Endothelial cell of umbilical vein (primary cell): Measurements from ENCODE around the gene TOE1. TPM values are rescaled to one million over a fixed set of nuclear protein-coding genes. Genes with fewer than 3 reads are reported as not detected.

ENCODE experiments used
- BruUV-seq: library from RNA; stranded (reverse); fragments of 400-500 nt; replicated peaks from 2 replicates; lab custom pipeline; 2021; lab: Mats Ljungman, UMichigan
- CTCF ChIA-PET: fragments of 300-600, 350-600 bp; sonication (Branson Sonifier 250); formaldehyde crosslinking; loops from one replicate; lab custom pipeline; 2021; ENCODE audit warnings: antibody characterized with exemption, inconsistent platforms; lab: Charles Lee
- POLR2A ChIA-PET: fragments of 300-600, 350-600 bp; sonication (Branson Sonifier 250); formaldehyde crosslinking; loops from one replicate; lab custom pipeline; 2021; ENCODE audit warnings: antibody characterized with exemption, inconsistent platforms; lab: Charles Lee
- DNase-seq: peaks from one replicate; pipeline ENCODE4 v3.0.0-alpha.2; 2011; ENCODE audit warnings: low read depth, low spot score
- FAIRE-seq: peaks from 2 replicates; lab custom pipeline; 2011; peaks lifted over from hg19 to GRCh38; lab: Jason Lieb, UNC
- H2AFZ ChIP-seq: 2 replicates; pipeline ENCODE4 v1.6.0; 2012; ENCODE audit warnings: low read depth, low read length, control low read depth, inconsistent platforms
- H3K27ac ChIP-seq: 2 replicates; pipeline ENCODE4 v1.5.1; 2011; ENCODE audit warnings: low read depth, mild to moderate bottlenecking, control low read depth, low read length, moderate library complexity; ENCODE audit not compliant: insufficient read depth
- H3K27me3 ChIP-seq, 2 experiments: 2 replicates each; pipeline versions ENCODE4 v1.6.0 to v1.6.1; 2011; ENCODE audit warnings: low read length in 2 of 2, mixed read lengths in 1 of 2; ENCODE audit not compliant: control insufficient read depth in 2 of 2, insufficient read depth in 2 of 2
- H3K36me3 ChIP-seq, 2 experiments: 2 replicates in 1 of 2; 3 replicates in 1 of 2; pipeline ENCODE4 v1.5.1; 2011; ENCODE audit warnings: low read length in 2 of 2, mild to moderate bottlenecking in 1 of 2, moderate library complexity in 1 of 2; ENCODE audit not compliant: control insufficient read depth in 2 of 2, insufficient read depth in 2 of 2; ENCODE audit errors: extremely low read depth in 1 of 2
- H3K4me1 ChIP-seq: 3 replicates; pipeline ENCODE4 v1.5.1; 2011; ENCODE audit warnings: mild to moderate bottlenecking, low read length; ENCODE audit not compliant: control insufficient read depth, insufficient read depth; ENCODE audit errors: extremely low read depth
- H3K4me2 ChIP-seq: 2 replicates; pipeline ENCODE4 v1.6.1; 2011; ENCODE audit warnings: low read length, control low read depth, mixed read lengths; ENCODE audit not compliant: insufficient read depth
- H3K4me3 ChIP-seq, 3 experiments: fragments of 200-600 bp in 1 of 3; sonication (generic), shearing (Covaris generic) in 1 of 3; replicated peaks in 1 of 3; 2 replicates each; pipeline ENCODE4 v1.5.1; 2011 to 2016; ENCODE audit warnings: control low read depth in 3 of 3, low read length in 3 of 3, mild to moderate bottlenecking in 2 of 3, inconsistent platforms in 1 of 3, low read depth in 1 of 3, moderate library complexity in 1 of 3; ENCODE audit not compliant: insufficient read depth in 1 of 3
- H3K79me2 ChIP-seq: 2 replicates; pipeline ENCODE4 v1.6.0; 2012; ENCODE audit warnings: low read length, inconsistent platforms; ENCODE audit not compliant: control insufficient read depth, insufficient read depth
- H3K9ac ChIP-seq: replicated peaks from 2 replicates; pipeline ENCODE3; 2011; ENCODE audit warnings: low read length, control low read depth; ENCODE audit not compliant: insufficient read depth; ENCODE audit errors: extremely low read depth
- H3K9me1 ChIP-seq: replicated peaks from 3 replicates; pipeline ENCODE4 v1.6.0; 2011; ENCODE audit warnings: mild to moderate bottlenecking, low read length; ENCODE audit not compliant: control insufficient read depth, insufficient read depth; ENCODE audit errors: extremely low read depth
- H3K9me3 ChIP-seq: replicated peaks from 2 replicates; pipeline ENCODE4 v1.5.1; 2012; ENCODE audit warnings: low read length, inconsistent platforms; ENCODE audit not compliant: control insufficient read depth, insufficient read depth
- H4K20me1 ChIP-seq: replicated peaks from 2 replicates; pipeline ENCODE3; 2011; ENCODE audit warnings: mild to moderate bottlenecking, low read length; ENCODE audit not compliant: control insufficient read depth, insufficient read depth; ENCODE audit errors: extremely low read depth
- EZH2 ChIP-seq: IDR thresholded peaks from 2 replicates; pipeline ENCODE4 v1.6.1; 2012; ENCODE audit warnings: borderline replicate concordance, low read depth, mild to moderate bottlenecking, moderate library complexity, low read length, inconsistent platforms; ENCODE audit not compliant: severe bottlenecking
- FOS ChIP-seq: IDR thresholded peaks from 2 replicates; pipeline ENCODE4 v1.6.1; 2011; ENCODE audit warnings: mild to moderate bottlenecking, low read length, moderate library complexity, borderline replicate concordance; ENCODE audit not compliant: insufficient read depth
- GATA2 ChIP-seq: IDR thresholded peaks from 2 replicates; pipeline ENCODE4 v1.7.0; 2011; ENCODE audit warnings: low read depth, mild to moderate bottlenecking, moderate library complexity, mixed read lengths, low read length; ENCODE audit not compliant: insufficient read length, insufficient read depth
- JUN ChIP-seq: IDR thresholded peaks from 2 replicates; pipeline ENCODE4 v1.6.1; 2011; ENCODE audit warnings: borderline replicate concordance, low read depth; ENCODE audit not compliant: insufficient read length, insufficient read depth
- MAX ChIP-seq: IDR thresholded peaks from 2 replicates; pipeline ENCODE4 v1.6.1; 2011; ENCODE audit not compliant: insufficient read depth, insufficient read length
- MYC ChIP-seq: IDR thresholded peaks from one replicate; pipeline ENCODE4 v1.6.1; 2011; ENCODE audit warnings: mild to moderate bottlenecking, low read depth, low read length
- POLR2A ChIP-seq: IDR thresholded peaks from 2 replicates; pipeline ENCODE4 v1.6.1; 2012; ENCODE audit warnings: low read depth, mild to moderate bottlenecking, control low read depth, low read length
- POLR2AphosphoS5 ChIP-seq: IDR thresholded peaks from 2 replicates; pipeline ENCODE4 v1.6.1; 2012; ENCODE audit warnings: low read depth, mild to moderate bottlenecking, control low read depth, low read length, moderate library complexity; ENCODE audit not compliant: insufficient read depth
- dilution Hi-C: fragments of 300-500 bp; cut with MboI; formaldehyde crosslinking; loops from one replicate; pipeline ENCODE4 v1.15.0; 2019; ENCODE audit warnings: low sequenced_read_pairs; ENCODE audit not compliant: extremely low pct_ligation_motif_present
- intact Hi-C: fragments of 100-400 bp; cut with micrococcal nuclease; formaldehyde crosslinking; loops from one replicate; pipeline ENCODE4 v1.10.0; 2022
- polyA plus RNA-seq, 4 experiments: library from polyadenylated mRNA; depleted of rRNA in 3 of 4; stranded (reverse) in 3 of 4; unstranded in 1 of 4; fragments of >200 nt; gene quantifications; 2 replicates each; pipeline versions ENCODE4 v1.2.1 to v1.2.3, GENCODE V29; 2011 to 2012; ENCODE audit warnings: missing spikeins in 1 of 4
- total RNA-seq: library from RNA; stranded (reverse); gene quantifications from 2 replicates; pipeline ENCODE4 v1.2.3, GENCODE V29; 2021
- TF ChIP-seq, protein P1 (sequence below), 2 donors: IDR thresholded peaks; 1 replicate in 1 of 2; 2 replicates in 1 of 2; pipeline ENCODE4 v1.5.1; 2011; ENCODE audit warnings: low read length in 2 of 2, mild to moderate bottlenecking in 2 of 2, moderate library complexity in 2 of 2, control low read depth in 1 of 2, inconsistent platforms in 1 of 2, low read depth in 1 of 2; ENCODE audit not compliant: insufficient read depth in 1 of 2; ENCODE audit errors: extremely low read depth in 1 of 2

The TOE1 gene
- total and polyA plus RNA-seq, 2 donors (not counting 3 experiments of a cell fraction or from before 2014, with no cell fraction given), result 16.3 to 24.9 TPM

DNA sequence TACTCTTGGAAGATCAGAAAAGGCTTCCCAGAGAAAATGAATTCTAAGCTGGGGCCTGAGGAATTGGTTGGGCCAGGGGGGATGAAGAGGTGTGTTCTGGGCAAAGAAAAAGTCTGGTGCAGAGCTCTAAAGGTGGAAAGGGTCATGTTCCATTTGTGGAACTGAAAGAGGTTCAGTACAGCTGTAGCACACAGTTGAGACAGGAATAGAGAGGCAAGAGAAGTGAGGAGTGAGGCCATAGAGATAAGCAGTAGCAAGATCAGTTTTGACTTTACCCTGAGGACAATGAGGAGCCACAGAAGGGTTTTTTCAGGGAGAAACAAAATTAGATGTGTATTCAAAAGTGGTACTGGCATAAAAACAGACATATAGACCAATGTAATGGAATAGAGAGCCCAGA lies 30.6 kb downstream of the TOE1 start:
- DNase-seq, result no peak
- Histone ChIP-seq H3K9me1 (no peaks in the 10 kb centered on the region), H3K4me2 (no peak overlapping the region), H3K9ac (no peak overlapping the region), H3K4me1 (no peaks in the 10 kb centered on the region), H3K27me3 (peaks cover 0 to 1% of the 10 kb centered on the region in 2 experiments), H3K79me2 (no peaks in the 10 kb centered on the region), H2AFZ (no peak overlapping the region), H3K27ac (no peak overlapping the region), H3K4me3 (no peak overlapping the region), H3K36me3 (no peaks in the 10 kb centered on the region), H4K20me1 (no peaks in the 10 kb centered on the region), H3K9me3 (no peaks in the 10 kb centered on the region)
- no peak for TF ChIP-seq FOS
- TF ChIP-seq MYC, result no peak
- TF ChIP-seq EZH2, result no peak
- no peak for TF ChIP-seq MAX
- TF ChIP-seq, protein P1, sequence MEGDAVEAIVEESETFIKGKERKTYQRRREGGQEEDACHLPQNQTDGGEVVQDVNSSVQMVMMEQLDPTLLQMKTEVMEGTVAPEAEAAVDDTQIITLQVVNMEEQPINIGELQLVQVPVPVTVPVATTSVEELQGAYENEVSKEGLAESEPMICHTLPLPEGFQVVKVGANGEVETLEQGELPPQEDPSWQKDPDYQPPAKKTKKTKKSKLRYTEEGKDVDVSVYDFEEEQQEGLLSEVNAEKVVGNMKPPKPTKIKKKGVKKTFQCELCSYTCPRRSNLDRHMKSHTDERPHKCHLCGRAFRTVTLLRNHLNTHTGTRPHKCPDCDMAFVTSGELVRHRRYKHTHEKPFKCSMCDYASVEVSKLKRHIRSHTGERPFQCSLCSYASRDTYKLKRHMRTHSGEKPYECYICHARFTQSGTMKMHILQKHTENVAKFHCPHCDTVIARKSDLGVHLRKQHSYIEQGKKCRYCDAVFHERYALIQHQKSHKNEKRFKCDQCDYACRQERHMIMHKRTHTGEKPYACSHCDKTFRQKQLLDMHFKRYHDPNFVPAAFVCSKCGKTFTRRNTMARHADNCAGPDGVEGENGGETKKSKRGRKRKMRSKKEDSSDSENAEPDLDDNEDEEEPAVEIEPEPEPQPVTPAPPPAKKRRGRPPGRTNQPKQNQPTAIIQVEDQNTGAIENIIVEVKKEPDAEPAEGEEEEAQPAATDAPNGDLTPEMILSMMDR (IDR thresholded peaks at IDR 0.05; ENCODE audit: extremely low read depth in 1 of 2, insufficient read depth in 1 of 2, low read depth in 1 of 2, low read length in 2 of 2), result no peak
- TF ChIP-seq JUN, result no peak
- TF ChIP-seq POLR2AphosphoS5, result no peak
- no peak for TF ChIP-seq GATA2
- no peak for TF ChIP-seq POLR2A
- ChIA-PET CTCF (interaction anchor here (1.2 to 2.0 kb wide), 3 partner anchors 10 to 356 kb away, joined by 3 to 7 read pairs (median 6); partner anchors contain the start of gene TESK2), POLR2A (no interaction called here)
- BruUV-seq, result no TSS peak
- dilution Hi-C loops, result loop anchor here (25.0 kb wide), 1 partner anchor 117 kb away; the partner anchor contains the start of gene TESK2
- intact Hi-C loops, result no loop called here
- no peak for FAIRE-seq
